Bronchial epithelial cell (primary cell): ENCODE data around the gene ADAMTS3. TPM values are rescaled to one million over a fixed set of nuclear protein-coding genes. Genes with fewer than 3 reads are reported as not detected.

Experiments
- DNase-seq: peaks from one replicate; pipeline ENCODE4 v3.0.0-alpha.2; 2010; ENCODE audit warnings: low read depth
- FAIRE-seq: peaks from 2 replicates; lab custom pipeline; 2011; peaks lifted over from hg19 to GRCh38; lab: Jason Lieb, UNC
- H3K27me3 ChIP-seq: 2 replicates; pipeline ENCODE4 v1.5.1; 2011; ENCODE audit warnings: low read length; ENCODE audit not compliant: control insufficient read depth, insufficient read depth
- H3K36me3 ChIP-seq: 2 replicates; pipeline ENCODE4 v1.5.1; 2011; ENCODE audit warnings: low read length; ENCODE audit not compliant: control insufficient read depth, insufficient read depth
- H3K4me3 ChIP-seq: 2 replicates; pipeline ENCODE4 v1.5.1; 2011; ENCODE audit warnings: mild to moderate bottlenecking, low read depth, low read length, control low read depth
- CTCF ChIP-seq: IDR thresholded peaks from 2 replicates; pipeline ENCODE4 v1.5.1; 2011; ENCODE audit warnings: mild to moderate bottlenecking, moderate library complexity, low read length, control low read depth, inconsistent platforms; ENCODE audit not compliant: insufficient read depth, severe bottlenecking
- total RNA-seq: library from RNA; depleted of rRNA; stranded (reverse); fragments of >200 nt; gene quantifications from 2 replicates; pipeline ENCODE4 v1.2.1, GENCODE V29; 2014

ADAMTS3 gene
- total RNA-seq, 1 donor from 2014 or later: 0.79 TPM

GRCh38 chr4:72320223-72320948 lies 248.6 kb downstream of the ADAMTS3 start:
- FAIRE-seq (no peak), DNase-seq (no peak)
- TF ChIP-seq CTCF: no peak
- Histone ChIP-seq H3K36me3 (no peaks in the 10 kb centered on the region), H3K4me3 (no peak overlapping the region), H3K27me3 (no peaks in the 10 kb centered on the region)

GRCh38 chr4:72319601-72320021 lies 249.4 kb downstream of the ADAMTS3 start:
- peak; percentile 86 for DNase-seq
- Histone ChIP-seq H3K27me3 (no peaks in the 10 kb centered on the region), H3K4me3 (no peak overlapping the region), H3K36me3 (no peaks in the 10 kb centered on the region)
- FAIRE-seq: no peak
- no peak for TF ChIP-seq CTCF

GRCh38 chr4:72318421-72319170 lies 250.4 kb downstream of the ADAMTS3 start:
- Histone ChIP-seq H3K36me3 (no peaks in the 10 kb centered on the region), H3K27me3 (no peaks in the 10 kb centered on the region), H3K4me3 (no peak overlapping the region)
- no peak for TF ChIP-seq CTCF
- no peak for FAIRE-seq
- peak; percentile 83 for DNase-seq

- Histone ChIP-seq H3K4me3 (no peak overlapping the region), H3K36me3 (no peaks in the 10 kb centered on the region), H3K27me3 (no peaks in the 10 kb centered on the region)
- DNase-seq (peak; percentile 63), FAIRE-seq (no peak)
- no peak for TF ChIP-seq CTCF
Observed at GRCh38 chr4:72314869-72315268, 254.2 kb downstream of the ADAMTS3 start.

- H3K36me3 ChIP-seq: no peaks in the 10 kb centered on the region
- DNase-seq (peak; percentile 23), FAIRE-seq (no peak)
- no peaks in the 10 kb centered on the region for H3K27me3 ChIP-seq
- TF ChIP-seq CTCF: no peak
- no peak overlapping the region for H3K4me3 ChIP-seq
Observed at GRCh38 chr4:72313121-72313520, 255.9 kb downstream of the ADAMTS3 start.
